Measurements from ENCODE around the gene EMP3. TPM values are rescaled to one million over a fixed set of nuclear protein-coding genes. Genes with fewer than 3 reads are reported as not detected.

Gene EMP3
- total and polyA plus RNA-seq, 9 of the 15 experiments (the other 6 are each of a cell fraction or from before 2014, with no cell fraction given), result 123 to 386 (median 296) TPM

GRCh38 chr19:48279747-48280146, 45.6 kb upstream of the EMP3 start (continued):
- TF ChIP-seq, protein P1, sequence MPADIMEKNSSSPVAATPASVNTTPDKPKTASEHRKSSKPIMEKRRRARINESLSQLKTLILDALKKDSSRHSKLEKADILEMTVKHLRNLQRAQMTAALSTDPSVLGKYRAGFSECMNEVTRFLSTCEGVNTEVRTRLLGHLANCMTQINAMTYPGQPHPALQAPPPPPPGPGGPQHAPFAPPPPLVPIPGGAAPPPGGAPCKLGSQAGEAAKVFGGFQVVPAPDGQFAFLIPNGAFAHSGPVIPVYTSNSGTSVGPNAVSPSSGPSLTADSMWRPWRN (IDR thresholded peaks at IDR 0.05; ENCODE audit: low read depth), result no peak

- intact Hi-C loops (cut with micrococcal nuclease), result no loop called here
- no peaks in the 10 kb centered on the region for H3K36me3 ChIP-seq (ENCODE audit: control insufficient read depth, insufficient read depth, low read length)
- no peak overlapping the region for H3K27ac ChIP-seq (ENCODE audit: extremely low read depth, low read depth, low read length)
- H3K4me3 ChIP-seq, result no peak overlapping the region
- no peaks in the 10 kb centered on the region; a peak in 1 of 5 replicates for H3K4me1 ChIP-seq (replicated peaks in 1 of 2; ENCODE audit: control insufficient read depth in 2 of 2, insufficient read depth in 2 of 2, low read length in 2 of 2)
- CTCF ChIA-PET (ENCODE audit: low intra/inter-chr PET ratio), result no interaction called here
- H4K20me1 ChIP-seq (replicated peaks; ENCODE audit: control insufficient read depth, insufficient read depth, low read length), result no peaks in the 10 kb centered on the region
- no peak overlapping the region for H3K9ac ChIP-seq (ENCODE audit: insufficient read depth in 1 of 2, low read depth in 2 of 2, low read length in 2 of 2)
- BruUV-seq (replicated peaks), result no TSS peak
- in situ Hi-C loops (cut with MboI), result no loop called here
- FAIRE-seq (no peak), ATAC-seq (no peak), DNase-seq (ENCODE audit: extremely low read depth in 1 of 4, low spot score in 3 of 4) (no peak)
- no peak overlapping the region for H3K4me2 ChIP-seq (ENCODE audit: insufficient read depth, low read length)
- H3K9me3 ChIP-seq (replicated peaks; ENCODE audit: control insufficient read depth, insufficient read depth, low read depth, low read length), result peaks cover 6% of the 10 kb centered on the region
- 28% methylated on average over 7 of the region's 7 CpGs for WGBS (ENCODE audit: insufficient coverage, low coverage, missing lambda C conversion rate)
- no peaks in the 10 kb centered on the region for H3K9me1 ChIP-seq (ENCODE audit: control insufficient read depth, insufficient read depth, low read length)
- no peak overlapping the region for H2AFZ ChIP-seq (ENCODE audit: low read depth, low read length)
- peaks cover 0 to 8% of the 10 kb centered on the region in 2 experiments; a peak in 2 of 5 replicates for H3K27me3 ChIP-seq (ENCODE audit: control insufficient read depth in 2 of 2, insufficient read depth in 2 of 2, low read length in 2 of 2)
- no peaks in the 10 kb centered on the region for H3K79me2 ChIP-seq (ENCODE audit: control insufficient read depth, insufficient read depth, low read length)
- POLR2A ChIA-PET, result no interaction called here
- TF ChIP-seq ZNF699 (CRISPR knock-in tag; IDR thresholded peaks at IDR 0.05; ENCODE audit: insufficient replicate concordance), result no peak
- TF ChIP-seq, protein P2, sequence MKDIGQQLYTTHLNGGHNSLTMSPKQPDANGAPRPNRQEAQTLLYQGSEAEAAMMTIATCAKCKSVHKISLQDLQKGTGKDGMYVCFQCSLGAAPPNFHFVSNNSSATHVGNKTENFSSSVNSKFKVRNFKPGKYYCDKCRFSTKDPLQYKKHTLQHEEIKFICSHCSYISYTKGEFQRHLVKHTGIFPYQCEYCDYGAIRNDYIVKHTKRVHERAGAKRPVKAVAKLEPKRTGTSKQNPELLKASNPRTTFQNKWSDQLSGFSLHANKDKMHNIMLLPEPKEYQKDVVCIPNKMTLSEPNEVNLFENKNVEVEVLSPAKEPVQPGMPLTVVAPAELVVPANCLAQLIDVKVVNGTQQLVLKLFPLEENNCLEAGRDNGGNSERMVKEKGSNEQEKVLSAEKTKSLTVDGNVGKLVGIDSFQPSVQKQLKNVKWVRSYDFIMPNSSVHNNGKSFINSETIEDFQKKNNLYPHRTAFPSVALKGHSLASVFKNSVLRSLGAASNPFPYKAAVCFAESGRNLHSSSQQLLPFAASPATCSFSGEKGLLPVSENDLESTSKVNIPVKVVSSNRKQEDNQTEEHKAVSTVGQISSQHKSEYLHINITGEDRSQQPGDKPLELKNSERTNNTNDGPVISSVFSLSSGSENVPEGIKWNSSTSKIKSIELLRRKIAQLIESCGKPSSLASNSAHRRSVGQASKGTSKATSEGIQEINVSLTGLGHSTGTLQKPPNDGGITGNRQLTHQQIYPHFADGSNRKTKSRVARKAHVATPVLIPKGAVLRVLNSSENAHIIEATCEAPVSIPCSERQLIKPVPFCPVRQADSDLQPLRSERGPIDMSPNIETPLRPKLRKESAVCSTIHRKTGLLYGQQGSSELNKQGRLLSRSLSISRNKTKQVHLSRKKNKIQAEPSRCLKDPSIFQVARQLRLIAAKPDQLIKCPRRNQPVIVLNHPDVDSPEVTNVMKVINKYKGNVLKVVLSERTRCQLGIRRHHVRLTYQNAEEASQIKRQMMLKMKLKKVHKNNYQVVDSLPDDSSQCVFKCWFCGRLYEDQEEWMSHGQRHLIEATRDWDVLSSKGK (CRISPR knock-in tag; IDR thresholded peaks at IDR 0.05), result no peak
- no peak for TF ChIP-seq SMC3 (conservative IDR thresholded peaks at IDR 0.05; ENCODE audit: insufficient read depth, low read depth, low read length)
- TF ChIP-seq, protein P3, sequence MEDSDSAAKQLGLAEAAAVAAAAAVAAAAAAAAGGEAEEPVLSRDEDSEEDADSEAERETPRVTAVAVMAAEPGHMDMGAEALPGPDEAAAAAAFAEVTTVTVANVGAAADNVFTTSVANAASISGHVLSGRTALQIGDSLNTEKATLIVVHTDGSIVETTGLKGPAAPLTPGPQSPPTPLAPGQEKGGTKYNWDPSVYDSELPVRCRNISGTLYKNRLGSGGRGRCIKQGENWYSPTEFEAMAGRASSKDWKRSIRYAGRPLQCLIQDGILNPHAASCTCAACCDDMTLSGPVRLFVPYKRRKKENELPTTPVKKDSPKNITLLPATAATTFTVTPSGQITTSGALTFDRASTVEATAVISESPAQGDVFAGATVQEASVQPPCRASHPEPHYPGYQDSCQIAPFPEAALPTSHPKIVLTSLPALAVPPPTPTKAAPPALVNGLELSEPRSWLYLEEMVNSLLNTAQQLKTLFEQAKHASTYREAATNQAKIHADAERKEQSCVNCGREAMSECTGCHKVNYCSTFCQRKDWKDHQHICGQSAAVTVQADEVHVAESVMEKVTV (CRISPR knock-in tag; IDR thresholded peaks at IDR 0.05), result no peak
- no peak for TF ChIP-seq KDM5B (IDR thresholded peaks at IDR 0.05; ENCODE audit: insufficient replicate concordance, low read depth, low read length)
- TF ChIP-seq MCM5 (IDR thresholded peaks at IDR 0.05; ENCODE audit: low read depth), result no peak
- no peak for TF ChIP-seq ZNF76 (CRISPR knock-in tag; IDR thresholded peaks at IDR 0.05; ENCODE audit: borderline replicate concordance)
- no peak for TF ChIP-seq ETV5 (CRISPR knock-in tag; IDR thresholded peaks at IDR 0.05; ENCODE audit: low read depth)
- TF ChIP-seq, protein P1 (IDR thresholded peaks at IDR 0.05; ENCODE audit: low read depth), result no peak
Observed at GRCh38 chr19:48283908-48284307, 41.4 kb upstream of the EMP3 start.

Data from K562 (cell line).